ENCODE results near the gene OR6J1. TPM values are rescaled to one million over a fixed set of nuclear protein-coding genes. Genes with fewer than 3 reads are reported as not detected.
A peak's percentile ranks its signal among the peaks of the same experiment; 100 is the strongest.

OR6J1 gene
- total and polyA plus RNA-seq, 4 donors = not detected

- no peaks in the 10 kb centered on the region for H3K27me3 ChIP-seq (ENCODE audit: control insufficient read depth in 4 of 4, insufficient read depth in 4 of 4, low read length in 3 of 4)
- 2% methylated on average over 5 of the region's 5 CpGs for WGBS
- peak overlapping the region; percentile 84 to 94 (median 85) for H3K4me3 ChIP-seq (ENCODE audit: low read depth in 1 of 3, low read length in 3 of 3)
- H3K36me3 ChIP-seq (ENCODE audit: control insufficient read depth in 4 of 4, insufficient read depth in 3 of 4, low read depth in 1 of 4, low read length in 3 of 4) = peaks cover 9 to 21% (median 15%) of the 10 kb centered on the region in 4 donors
- peak overlapping the region; percentile 91 to 94 for H3K27ac ChIP-seq (ENCODE audit: low read depth in 1 of 2, low read length in 2 of 2)
- TF ChIP-seq RAD21 (IDR thresholded peaks at IDR 0.05) = peak in 1 of 2 donors; percentile 8
- no peak for TF ChIP-seq HNF4G (IDR thresholded peaks at IDR 0.05)
- peak; percentile 51 to 61 for TF ChIP-seq JUND (IDR thresholded peaks at IDR 0.05)
- TF ChIP-seq EGR1 (IDR thresholded peaks at IDR 0.05; ENCODE audit: low read depth in 2 of 2) = no peak
- TF ChIP-seq CTCF (IDR thresholded peaks at IDR 0.05; ENCODE audit: low read depth, low read length, missing input control) = peak; percentile 1
- TF ChIP-seq SP1 (IDR thresholded peaks at IDR 0.05) = no peak
- peak; percentile 47 for DNase-seq (ENCODE audit: low spot score)
- H3K9me3 ChIP-seq (ENCODE audit: control insufficient read depth in 4 of 4, low read length in 3 of 4) = no peaks in the 10 kb centered on the region
- peaks cover 0 to 22% (median 5%) of the 10 kb centered on the region in 4 donors for H3K4me1 ChIP-seq (ENCODE audit: control insufficient read depth in 4 of 4, insufficient read depth in 4 of 4, low read length in 3 of 4)
- H3K9ac ChIP-seq (ENCODE audit: low read depth in 1 of 2, low read length in 2 of 2) = peak overlapping the region; percentile 73 to 98
These were observed 45.3 kb downstream of the OR6J1 start for GRCh38 chr14:22598896-22599244.

- DNase-seq (ENCODE audit: low spot score) = peak; percentile 84
- under 1% methylated on average over 49 of the region's 49 CpGs for WGBS
- Histone ChIP-seq H3K27ac (ENCODE audit: low read depth in 1 of 2, low read length in 2 of 2) (peak within 1 kb of the TSS; percentile 91 to 94), H3K27me3 (ENCODE audit: control insufficient read depth in 4 of 4, insufficient read depth in 4 of 4, low read length in 3 of 4) (no peaks in the 10 kb centered on the region), H3K4me3 (ENCODE audit: low read depth in 1 of 3, low read length in 3 of 3) (peak within 1 kb of the TSS; percentile 84 to 94 (median 85)), H3K9me3 (ENCODE audit: control insufficient read depth in 4 of 4, low read length in 3 of 4) (no peaks in the 10 kb centered on the region), H3K4me1 (ENCODE audit: control insufficient read depth in 4 of 4, insufficient read depth in 4 of 4, low read length in 3 of 4) (peaks cover 0 to 22% (median 5%) of the 10 kb centered on the region in 4 donors), H3K36me3 (ENCODE audit: control insufficient read depth in 4 of 4, insufficient read depth in 3 of 4, low read depth in 1 of 4, low read length in 3 of 4) (peaks cover 6 to 16% (median 10%) of the 10 kb centered on the region in 4 donors), H3K9ac (ENCODE audit: low read depth in 1 of 2, low read length in 2 of 2) (peak within 1 kb of the TSS; percentile 73 to 98)
- TF ChIP-seq ATF3 (IDR thresholded peaks at IDR 0.05) (no peak), NR2F2 (IDR thresholded peaks at IDR 0.05) (no peak), REST (IDR thresholded peaks at IDR 0.05) (peak; percentile 75), RAD21 (IDR thresholded peaks at IDR 0.05) (no peak), CTCF (IDR thresholded peaks at IDR 0.05; ENCODE audit: low read depth, low read length, missing input control) (no peak), HNF4G (IDR thresholded peaks at IDR 0.05) (no peak), RXRA (IDR thresholded peaks at IDR 0.05) (no peak), FOXA2 (IDR thresholded peaks at IDR 0.05) (peak; percentile 47), YY1 (IDR thresholded peaks at IDR 0.05) (peak; percentile 85), SP1 (IDR thresholded peaks at IDR 0.05) (peak; percentile 16), JUND (IDR thresholded peaks at IDR 0.05) (no peak), FOXA1 (IDR thresholded peaks at IDR 0.05) (peak; percentile 37), TAF1 (conservative IDR thresholded peaks at IDR 0.05) (peak; percentile 53), ZBTB33 (IDR thresholded peaks at IDR 0.05) (no peak)
These were observed 45.9 kb downstream of the OR6J1 start, which contains the start of gene ABHD4 for GRCh38 chr14:22598099-22598895. TSS of gene ABHD4 (plus strand) at chr14:22598300. CDS start at chr14:22598307, 7 bp downstream.
